Measurements from ENCODE around the gene CBARP. TPM values are rescaled to one million over a fixed set of nuclear protein-coding genes. Genes with fewer than 3 reads are reported as not detected.

Gene CBARP
- total RNA-seq, 1 experiment from 2014 or later, result 23.8 TPM

DNA sequence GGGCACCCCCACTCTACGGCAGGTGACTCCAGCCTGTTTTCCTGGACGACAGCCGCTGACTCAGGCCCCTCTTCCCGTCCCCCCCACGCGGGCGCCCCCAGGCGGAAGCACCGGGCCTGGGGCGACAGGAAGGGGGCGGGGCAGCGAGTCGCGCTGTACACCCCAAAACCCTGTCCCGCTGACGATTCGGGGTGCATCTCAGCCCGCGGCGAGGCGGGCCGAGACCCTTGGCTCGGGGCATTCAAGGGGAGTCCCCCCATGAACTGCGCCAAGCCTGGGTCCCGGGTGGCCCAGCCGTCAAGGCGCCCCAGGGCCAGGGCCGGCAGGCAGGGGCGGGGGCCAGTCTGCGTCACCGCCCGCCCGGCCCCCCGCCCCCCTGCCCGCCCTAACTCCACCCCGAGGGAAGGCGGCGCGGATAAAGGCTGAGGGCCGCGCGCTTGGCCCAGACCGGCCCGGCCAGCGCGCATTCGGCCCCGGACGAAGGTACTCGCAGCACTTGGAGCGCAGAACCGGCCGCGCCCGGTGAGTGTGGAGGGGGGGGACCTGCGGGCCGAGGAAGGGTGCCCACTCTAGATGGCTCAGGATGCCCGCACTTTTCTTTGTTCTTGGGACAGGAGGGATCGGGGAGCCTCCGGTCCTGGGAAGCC is 10.5 kb upstream of the CBARP start, which contains the start of gene MIDN:
TSS of gene MIDN (plus strand) at position 445 of the 647 bp plus-strand sequence. CDS start 1,714 bp downstream, outside the sequence.
- Histone ChIP-seq H3K27ac (ENCODE audit: low read depth, low read length) (peak within 1 kb of the TSS; percentile 100), H3K27me3 (ENCODE audit: insufficient read depth, low read length) (no peaks in the 10 kb centered on the region), H2AFZ (ENCODE audit: low read depth, low read length, poor library complexity, severe bottlenecking) (no peak within 1 kb of the TSS), H3K9me3 (ENCODE audit: control insufficient read depth in 1 of 2, insufficient read depth in 1 of 2, low read depth in 1 of 2, low read length in 2 of 2) (no peaks in the 10 kb centered on the region), H3K79me2 (ENCODE audit: insufficient read depth, low read length) (peaks cover 58% of the 10 kb centered on the region), H3K9ac (ENCODE audit: low read length) (peak within 1 kb of the TSS; percentile 99), H4K20me1 (ENCODE audit: insufficient read depth) (peaks cover 13% of the 10 kb centered on the region; the same call in 1 of the 2 replicates), H3K36me3 (ENCODE audit: control insufficient read depth in 1 of 2, insufficient read depth in 2 of 2, low read length in 2 of 2) (peaks cover 6 to 21% of the 10 kb centered on the region in 2 experiments), H3K4me1 (ENCODE audit: control insufficient read depth in 1 of 2, insufficient read depth in 2 of 2, low read length in 2 of 2) (peaks cover 47 to 74% of the 10 kb centered on the region in 2 experiments), H3K4me2 (ENCODE audit: low read length) (peak within 1 kb of the TSS; percentile 98), H3K9me2 (ENCODE audit: insufficient read depth) (no peaks in the 10 kb centered on the region), H3K4me3 (replicated peaks in 1 of 2; ENCODE audit: low read depth in 1 of 2, low read length in 2 of 2) (peak within 1 kb of the TSS; percentile 63 to 71)
- CTCF ChIA-PET, result interaction anchor here (1.0 kb wide), 1 partner anchor 18 kb away, joined by 7 read pairs; no protein-coding TSS in a partner anchor
- intact Hi-C loops (cut with micrococcal nuclease), result loop anchor here (10.0 kb wide), 2 partner anchors 223 to 453 kb away; partner anchors contain the start of genes CNN2, PTBP1, RNU6-2 and TMEM259
- POLR2A ChIA-PET, result interaction anchor here (1.0 kb wide), 1 partner anchor 17 kb away, joined by 3 read pairs; no protein-coding TSS in a partner anchor
- BruUV-seq (replicated peaks), result no TSS peak
- peak; percentile 43 for ATAC-seq
- RAD21 ChIA-PET (ENCODE audit: low non-redundant PET in 1 of 2, low total read pairs in 2 of 2, uncharacterized antibody in 2 of 2, unreplicated experiment in 2 of 2), result no interaction called here
- DNase-seq (ENCODE audit: low read depth, low spot score), result no peak
- TF ChIP-seq ELF1 (IDR thresholded peaks at IDR 0.05; ENCODE audit: borderline replicate concordance, low read depth) (no peak), SIN3A (IDR thresholded peaks at IDR 0.05; ENCODE audit: low read depth) (no peak), POLR2AphosphoS5 (IDR thresholded peaks at IDR 0.05; ENCODE audit: low read depth, low read length) (peak; percentile 98), EGR1 (IDR thresholded peaks at IDR 0.05; ENCODE audit: low read depth) (no peak), POLR2A (IDR thresholded peaks at IDR 0.05; ENCODE audit: borderline replicate concordance, extremely low read depth, insufficient read depth, insufficient read length) (peak; percentile 96), RAD21 (IDR thresholded peaks at IDR 0.05; ENCODE audit: low read depth) (no peak), ZFX (IDR thresholded peaks at IDR 0.05) (peak; percentile 64), JUND (IDR thresholded peaks at IDR 0.05) (no peak), SP1 (IDR thresholded peaks at IDR 0.05; ENCODE audit: low read depth) (no peak), CBX3 (IDR thresholded peaks at IDR 0.05; ENCODE audit: low read depth) (no peak), YY1 (IDR thresholded peaks at IDR 0.05; ENCODE audit: extremely low read depth, insufficient replicate concordance, low read depth, low read length) (no peak), CEBPB (IDR thresholded peaks at IDR 0.05; ENCODE audit: low read depth) (no peak), EZH2phosphoT487 (IDR thresholded peaks at IDR 0.05; ENCODE audit: borderline replicate concordance) (no peak), SRF (IDR thresholded peaks at IDR 0.05; ENCODE audit: low read depth) (no peak), ZNF274 (IDR thresholded peaks at IDR 0.05; ENCODE audit: low read depth, low read length) (no peak), FOSL1 (IDR thresholded peaks at IDR 0.05; ENCODE audit: low read depth) (no peak)
- TF ChIP-seq, protein P1, sequence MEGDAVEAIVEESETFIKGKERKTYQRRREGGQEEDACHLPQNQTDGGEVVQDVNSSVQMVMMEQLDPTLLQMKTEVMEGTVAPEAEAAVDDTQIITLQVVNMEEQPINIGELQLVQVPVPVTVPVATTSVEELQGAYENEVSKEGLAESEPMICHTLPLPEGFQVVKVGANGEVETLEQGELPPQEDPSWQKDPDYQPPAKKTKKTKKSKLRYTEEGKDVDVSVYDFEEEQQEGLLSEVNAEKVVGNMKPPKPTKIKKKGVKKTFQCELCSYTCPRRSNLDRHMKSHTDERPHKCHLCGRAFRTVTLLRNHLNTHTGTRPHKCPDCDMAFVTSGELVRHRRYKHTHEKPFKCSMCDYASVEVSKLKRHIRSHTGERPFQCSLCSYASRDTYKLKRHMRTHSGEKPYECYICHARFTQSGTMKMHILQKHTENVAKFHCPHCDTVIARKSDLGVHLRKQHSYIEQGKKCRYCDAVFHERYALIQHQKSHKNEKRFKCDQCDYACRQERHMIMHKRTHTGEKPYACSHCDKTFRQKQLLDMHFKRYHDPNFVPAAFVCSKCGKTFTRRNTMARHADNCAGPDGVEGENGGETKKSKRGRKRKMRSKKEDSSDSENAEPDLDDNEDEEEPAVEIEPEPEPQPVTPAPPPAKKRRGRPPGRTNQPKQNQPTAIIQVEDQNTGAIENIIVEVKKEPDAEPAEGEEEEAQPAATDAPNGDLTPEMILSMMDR (IDR thresholded peaks at IDR 0.05 in 2 of 3, conservative IDR thresholded peaks at IDR 0.05 in 1 of 3; ENCODE audit: borderline replicate concordance in 1 of 3, insufficient read depth in 1 of 3, low read depth in 2 of 3, low read length in 2 of 3), result peak in 2 of 3 experiments; percentile 38 to 42; a peak in 4 of 6 replicates
- TF ChIP-seq, protein P2, sequence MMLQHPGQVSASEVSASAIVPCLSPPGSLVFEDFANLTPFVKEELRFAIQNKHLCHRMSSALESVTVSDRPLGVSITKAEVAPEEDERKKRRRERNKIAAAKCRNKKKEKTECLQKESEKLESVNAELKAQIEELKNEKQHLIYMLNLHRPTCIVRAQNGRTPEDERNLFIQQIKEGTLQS (IDR thresholded peaks at IDR 0.05), result no peak
- TF ChIP-seq, protein P3, sequence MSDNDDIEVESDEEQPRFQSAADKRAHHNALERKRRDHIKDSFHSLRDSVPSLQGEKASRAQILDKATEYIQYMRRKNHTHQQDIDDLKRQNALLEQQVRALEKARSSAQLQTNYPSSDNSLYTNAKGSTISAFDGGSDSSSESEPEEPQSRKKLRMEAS (IDR thresholded peaks at IDR 0.05), result no peak
- TF ChIP-seq, protein P4, sequence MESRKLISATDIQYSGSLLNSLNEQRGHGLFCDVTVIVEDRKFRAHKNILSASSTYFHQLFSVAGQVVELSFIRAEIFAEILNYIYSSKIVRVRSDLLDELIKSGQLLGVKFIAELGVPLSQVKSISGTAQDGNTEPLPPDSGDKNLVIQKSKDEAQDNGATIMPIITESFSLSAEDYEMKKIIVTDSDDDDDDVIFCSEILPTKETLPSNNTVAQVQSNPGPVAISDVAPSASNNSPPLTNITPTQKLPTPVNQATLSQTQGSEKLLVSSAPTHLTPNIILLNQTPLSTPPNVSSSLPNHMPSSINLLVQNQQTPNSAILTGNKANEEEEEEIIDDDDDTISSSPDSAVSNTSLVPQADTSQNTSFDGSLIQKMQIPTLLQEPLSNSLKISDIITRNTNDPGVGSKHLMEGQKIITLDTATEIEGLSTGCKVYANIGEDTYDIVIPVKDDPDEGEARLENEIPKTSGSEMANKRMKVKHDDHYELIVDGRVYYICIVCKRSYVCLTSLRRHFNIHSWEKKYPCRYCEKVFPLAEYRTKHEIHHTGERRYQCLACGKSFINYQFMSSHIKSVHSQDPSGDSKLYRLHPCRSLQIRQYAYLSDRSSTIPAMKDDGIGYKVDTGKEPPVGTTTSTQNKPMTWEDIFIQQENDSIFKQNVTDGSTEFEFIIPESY (IDR thresholded peaks at IDR 0.05; ENCODE audit: extremely low read depth, insufficient replicate concordance, low read length), result no peak
